Breast epithelium (tissue), 3 donors: ENCODE results near the gene CNTNAP2.

Experiments
- CTCF ChIP-seq, 3 donors: fragments of 450-650 bp; IDR thresholded peaks; one replicate each; pipeline ENCODE4 v1.5.1; 2016 to 2017; ENCODE audit warnings: antibody characterized with exemption in 3 of 3, mild to moderate bottlenecking in 3 of 3, moderate library complexity in 3 of 3
- POLR2A ChIP-seq: fragments of 450-650 bp; IDR thresholded peaks from one replicate; pipeline ENCODE4 v1.6.1; 2016; ENCODE audit warnings: antibody characterized with exemption, mild to moderate bottlenecking, moderate library complexity
- POLR2AphosphoS5 ChIP-seq, 3 donors: sonication (generic); formaldehyde crosslinking; IDR thresholded peaks; one replicate each; pipeline ENCODE4 v1.6.1; 2017; ENCODE audit warnings: antibody characterized with exemption in 3 of 3

- no peak for TF ChIP-seq POLR2AphosphoS5 (IDR thresholded peaks at IDR 0.05)
- no peak for TF ChIP-seq CTCF (IDR thresholded peaks at IDR 0.05)
- no peak for TF ChIP-seq POLR2A
Observed at GRCh38 chr7:148419856-148420832, 2303.5 kb downstream of the CNTNAP2 start.
